ENCODE measurements around the gene MYL5. TPM values are rescaled to one million over a fixed set of nuclear protein-coding genes. Genes with fewer than 3 reads are reported as not detected.

The MYL5 gene
- total and polyA plus RNA-seq, 2 experiments from 2014 or later: 21.9 to 24.5 TPM

GRCh38 chr4:665381-665750, 9.0 kb upstream of the MYL5 start:
- no peak for TF ChIP-seq EZH2 (IDR thresholded peaks at IDR 0.05; ENCODE audit: insufficient read depth, poor library complexity, severe bottlenecking)
- no peak for TF ChIP-seq EZH2phosphoT487 (IDR thresholded peaks at IDR 0.05; ENCODE audit: insufficient read depth, low read depth)
- Histone ChIP-seq H3K27ac (no peak overlapping the region), H3K9me3 (ENCODE audit: low read depth) (no peaks in the 10 kb centered on the region), H3K27me3 (replicated peaks; ENCODE audit: insufficient read depth) (no peaks in the 10 kb centered on the region), H3K4me3 (no peak overlapping the region), H4K20me1 (ENCODE audit: insufficient read depth) (no peaks in the 10 kb centered on the region), H3K4me1 (ENCODE audit: insufficient read depth) (no peaks in the 10 kb centered on the region), H3K9ac (no peak overlapping the region), H2AFZ (no peak overlapping the region), H3K4me2 (ENCODE audit: unreplicated experiment) (no peak overlapping the region), H3K36me3 (ENCODE audit: low read depth) (no peaks in the 10 kb centered on the region), H3K79me2 (ENCODE audit: insufficient read depth) (no peaks in the 10 kb centered on the region), H3F3A (ENCODE audit: insufficient read depth) (no peaks in the 10 kb centered on the region), H3K9me2 (ENCODE audit: insufficient read depth) (no peaks in the 10 kb centered on the region)
- in situ Hi-C loops (cut with MboI): no loop called here
- 76 to 84% methylated on average over 10 to 12 of the region's 12 CpGs for WGBS, 2 experiments (ENCODE audit: low coverage in 1 of 2, low lambda C conversion rate in 2 of 2, missing lambda C conversion rate in 2 of 2)
- no peak for DNase-seq

- no peaks in the 10 kb centered on the region for H3F3A ChIP-seq (ENCODE audit: insufficient read depth)
- TF ChIP-seq EZH2 (IDR thresholded peaks at IDR 0.05; ENCODE audit: insufficient read depth, poor library complexity, severe bottlenecking) (no peak), EZH2phosphoT487 (IDR thresholded peaks at IDR 0.05; ENCODE audit: insufficient read depth, low read depth) (no peak)
- H3K27ac ChIP-seq: no peak overlapping the region
- H3K4me2 ChIP-seq (ENCODE audit: unreplicated experiment): no peak overlapping the region
- H3K79me2 ChIP-seq (ENCODE audit: insufficient read depth): no peaks in the 10 kb centered on the region
- H3K36me3 ChIP-seq (ENCODE audit: low read depth): no peaks in the 10 kb centered on the region
- no peaks in the 10 kb centered on the region for H3K9me3 ChIP-seq (ENCODE audit: low read depth)
- no peaks in the 10 kb centered on the region for H3K27me3 ChIP-seq (replicated peaks; ENCODE audit: insufficient read depth)
- WGBS, 2 experiments (ENCODE audit: low coverage in 1 of 2, low lambda C conversion rate in 2 of 2, missing lambda C conversion rate in 2 of 2): 44% methylated on average over 20 to 21 of the region's 22 CpGs
- no peak overlapping the region for H2AFZ ChIP-seq
- DNase-seq: no peak
- H3K4me1 ChIP-seq (ENCODE audit: insufficient read depth): no peaks in the 10 kb centered on the region
- H3K9me2 ChIP-seq (ENCODE audit: insufficient read depth): no peaks in the 10 kb centered on the region
- in situ Hi-C loops (cut with MboI): no loop called here
- no peak overlapping the region for H3K4me3 ChIP-seq
- H3K9ac ChIP-seq: no peak overlapping the region
- H4K20me1 ChIP-seq (ENCODE audit: insufficient read depth): no peaks in the 10 kb centered on the region
These were observed 8.4 kb upstream of the MYL5 start for GRCh38 chr4:665751-666435.

- H3K27me3 ChIP-seq (replicated peaks; ENCODE audit: insufficient read depth): no peaks in the 10 kb centered on the region
- in situ Hi-C loops (cut with MboI): no loop called here
- no peak overlapping the region for H3K27ac ChIP-seq
- H3K9me3 ChIP-seq (ENCODE audit: low read depth): no peaks in the 10 kb centered on the region
- H3K4me2 ChIP-seq (ENCODE audit: unreplicated experiment): no peak overlapping the region
- no peaks in the 10 kb centered on the region for H3K9me2 ChIP-seq (ENCODE audit: insufficient read depth)
- no peak overlapping the region for H2AFZ ChIP-seq
- 67 to 71% methylated on average over 17 to 20 of the region's 22 CpGs for WGBS, 2 experiments (ENCODE audit: low coverage in 1 of 2, low lambda C conversion rate in 2 of 2, missing lambda C conversion rate in 2 of 2)
- no peaks in the 10 kb centered on the region for H3K79me2 ChIP-seq (ENCODE audit: insufficient read depth)
- no peaks in the 10 kb centered on the region for H3K4me1 ChIP-seq (ENCODE audit: insufficient read depth)
- DNase-seq: no peak
- H3K4me3 ChIP-seq: no peak overlapping the region
- no peaks in the 10 kb centered on the region for H4K20me1 ChIP-seq (ENCODE audit: insufficient read depth)
- H3F3A ChIP-seq (ENCODE audit: insufficient read depth): no peaks in the 10 kb centered on the region
- TF ChIP-seq EZH2phosphoT487 (IDR thresholded peaks at IDR 0.05; ENCODE audit: insufficient read depth, low read depth) (no peak), EZH2 (IDR thresholded peaks at IDR 0.05; ENCODE audit: insufficient read depth, poor library complexity, severe bottlenecking) (no peak)
- peaks cover 4% of the 10 kb centered on the region; the same call in 1 of the 2 replicates for H3K36me3 ChIP-seq (ENCODE audit: low read depth)
- no peak overlapping the region for H3K9ac ChIP-seq
These were observed 7.9 kb upstream of the MYL5 start for GRCh38 chr4:666436-666810.

GRCh38 chr4:666822-667544, 7.4 kb upstream of the MYL5 start:
- WGBS, 2 experiments (ENCODE audit: low coverage in 1 of 2, low lambda C conversion rate in 2 of 2, missing lambda C conversion rate in 2 of 2): 57 to 63% methylated on average over 19 to 26 of the region's 28 CpGs
- TF ChIP-seq EZH2phosphoT487 (IDR thresholded peaks at IDR 0.05; ENCODE audit: insufficient read depth, low read depth) (no peak), EZH2 (IDR thresholded peaks at IDR 0.05; ENCODE audit: insufficient read depth, poor library complexity, severe bottlenecking) (no peak)
- in situ Hi-C loops (cut with MboI): no loop called here

More at GRCh38 chr4:666822-667544, 7.4 kb upstream of the MYL5 start:
- Histone ChIP-seq H3K79me2 (ENCODE audit: insufficient read depth) (no peaks in the 10 kb centered on the region), H3K4me3 (no peak overlapping the region), H3K4me2 (ENCODE audit: unreplicated experiment) (no peak overlapping the region), H2AFZ (no peak overlapping the region), H3F3A (ENCODE audit: insufficient read depth) (no peaks in the 10 kb centered on the region), H3K4me1 (ENCODE audit: insufficient read depth) (no peaks in the 10 kb centered on the region), H3K9me3 (ENCODE audit: low read depth) (no peaks in the 10 kb centered on the region), H4K20me1 (ENCODE audit: insufficient read depth) (no peaks in the 10 kb centered on the region), H3K9me2 (ENCODE audit: insufficient read depth) (no peaks in the 10 kb centered on the region), H3K27me3 (replicated peaks; ENCODE audit: insufficient read depth) (no peaks in the 10 kb centered on the region), H3K9ac (no peak overlapping the region), H3K36me3 (ENCODE audit: low read depth) (peaks cover 9% of the 10 kb centered on the region; the same call in 1 of the 2 replicates), H3K27ac (no peak overlapping the region)
- DNase-seq: no peak
